Transverse colon (tissue), 4 donors: ENCODE results near the gene DNAJC5.

Source experiments
- CTCF ChIP-seq, 5 experiments: fragments of 200-600 bp in 3 of 5; fragments of 450-650 bp in 2 of 5; sonication (generic) in 3 of 5; IDR thresholded peaks; 1 replicate in 2 of 5; 2 replicates in 3 of 5; pipeline ENCODE4 v1.5.1; 2016 to 2017; ENCODE audit warnings: antibody characterized with exemption in 5 of 5, inconsistent platforms in 3 of 5, mild to moderate bottlenecking in 2 of 5, moderate library complexity in 1 of 5
- POLR2AphosphoS5 ChIP-seq, 3 donors: sonication (generic); formaldehyde crosslinking; IDR thresholded peaks; one replicate each; pipeline ENCODE4 v1.6.1; 2016; ENCODE audit warnings: antibody characterized with exemption in 3 of 3

- TF ChIP-seq POLR2AphosphoS5 (IDR thresholded peaks at IDR 0.05) (no peak), CTCF (IDR thresholded peaks at IDR 0.05) (peak; percentile 97 to 99 (median 99))
Measured at GRCh38 chr20:63973636-63974401, 78.9 kb downstream of the DNAJC5 start.
